HG03571 (cell line): ENCODE measurements around the gene FGD5.

Experiments
- ATAC-seq: cut with Tn5 transposase; IDR thresholded peaks from one replicate; pipeline ENCODE4 v1.9.1; 2021; ENCODE audit not compliant: unreplicated experiment

FGD5 gene, protein sequence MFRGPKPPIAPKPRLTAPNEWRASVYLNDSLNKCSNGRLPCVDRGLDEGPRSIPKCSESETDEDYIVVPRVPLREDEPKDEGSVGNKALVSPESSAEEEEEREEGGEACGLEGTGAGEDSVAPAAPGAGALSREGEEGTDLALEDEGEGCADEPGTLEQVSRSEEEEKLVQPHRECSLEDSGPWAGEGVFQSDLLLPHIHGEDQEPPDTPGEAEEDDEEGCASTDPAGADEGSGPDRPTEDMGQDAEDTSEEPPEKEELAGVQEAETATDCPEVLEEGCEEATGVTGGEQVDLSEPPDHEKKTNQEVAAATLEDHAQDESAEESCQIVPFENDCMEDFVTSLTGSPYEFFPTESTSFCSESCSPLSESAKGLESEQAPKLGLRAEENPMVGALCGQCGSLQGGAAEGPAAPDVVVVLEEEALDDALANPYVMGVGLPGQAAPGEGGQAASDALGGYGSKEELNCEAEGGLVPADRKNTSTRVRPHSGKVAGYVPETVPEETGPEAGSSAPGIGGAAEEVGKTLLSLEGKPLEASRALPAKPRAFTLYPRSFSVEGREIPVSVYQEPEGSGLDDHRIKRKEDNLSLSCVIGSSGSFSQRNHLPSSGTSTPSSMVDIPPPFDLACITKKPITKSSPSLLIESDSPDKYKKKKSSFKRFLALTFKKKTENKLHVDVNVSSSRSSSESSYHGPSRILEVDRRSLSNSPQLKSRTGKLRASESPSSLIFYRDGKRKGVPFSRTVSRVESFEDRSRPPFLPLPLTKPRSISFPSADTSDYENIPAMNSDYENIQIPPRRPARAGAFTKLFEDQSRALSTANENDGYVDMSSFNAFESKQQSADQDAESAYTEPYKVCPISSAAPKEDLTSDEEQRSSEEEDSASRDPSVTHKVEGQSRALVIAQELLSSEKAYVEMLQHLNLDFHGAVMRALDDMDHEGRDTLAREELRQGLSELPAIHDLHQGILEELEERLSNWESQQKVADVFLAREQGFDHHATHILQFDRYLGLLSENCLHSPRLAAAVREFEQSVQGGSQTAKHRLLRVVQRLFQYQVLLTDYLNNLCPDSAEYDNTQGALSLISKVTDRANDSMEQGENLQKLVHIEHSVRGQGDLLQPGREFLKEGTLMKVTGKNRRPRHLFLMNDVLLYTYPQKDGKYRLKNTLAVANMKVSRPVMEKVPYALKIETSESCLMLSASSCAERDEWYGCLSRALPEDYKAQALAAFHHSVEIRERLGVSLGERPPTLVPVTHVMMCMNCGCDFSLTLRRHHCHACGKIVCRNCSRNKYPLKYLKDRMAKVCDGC (N-terminal part only)

DNA sequence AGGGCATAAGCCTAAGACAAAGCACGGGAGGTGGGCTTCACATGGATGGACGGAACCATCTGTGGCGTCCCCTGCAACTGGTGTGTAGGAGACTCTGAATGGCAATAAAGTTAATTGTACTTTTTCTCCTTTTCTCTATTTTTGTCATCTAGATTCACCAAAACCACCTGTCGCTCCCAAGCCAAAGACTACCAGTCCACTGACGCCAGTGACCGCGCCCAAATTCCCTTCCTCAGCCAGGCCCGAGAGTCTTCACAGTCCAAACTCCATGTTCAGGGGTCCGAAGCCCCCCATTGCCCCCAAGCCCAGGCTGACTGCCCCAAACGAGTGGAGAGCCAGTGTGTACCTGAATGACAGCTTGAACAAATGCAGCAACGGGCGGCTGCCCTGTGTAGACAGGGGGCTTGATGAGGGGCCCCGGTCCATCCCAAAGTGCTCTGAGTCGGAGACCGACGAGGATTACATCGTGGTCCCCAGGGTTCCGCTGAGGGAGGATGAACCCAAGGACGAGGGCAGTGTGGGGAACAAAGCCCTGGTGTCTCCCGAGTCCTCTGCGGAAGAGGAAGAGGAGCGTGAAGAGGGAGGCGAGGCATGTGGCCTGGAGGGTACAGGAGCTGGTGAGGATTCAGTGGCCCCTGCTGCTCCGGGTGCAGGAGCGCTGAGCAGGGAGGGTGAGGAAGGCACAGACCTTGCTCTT, at the start of gene FGD5:
Gene FGD5, plus strand, starts transcription at position 159 of the 697 bp plus-strand sequence. Its CDS starts 110 bp downstream, at position 269.
- ATAC-seq, result no peak

DNA sequence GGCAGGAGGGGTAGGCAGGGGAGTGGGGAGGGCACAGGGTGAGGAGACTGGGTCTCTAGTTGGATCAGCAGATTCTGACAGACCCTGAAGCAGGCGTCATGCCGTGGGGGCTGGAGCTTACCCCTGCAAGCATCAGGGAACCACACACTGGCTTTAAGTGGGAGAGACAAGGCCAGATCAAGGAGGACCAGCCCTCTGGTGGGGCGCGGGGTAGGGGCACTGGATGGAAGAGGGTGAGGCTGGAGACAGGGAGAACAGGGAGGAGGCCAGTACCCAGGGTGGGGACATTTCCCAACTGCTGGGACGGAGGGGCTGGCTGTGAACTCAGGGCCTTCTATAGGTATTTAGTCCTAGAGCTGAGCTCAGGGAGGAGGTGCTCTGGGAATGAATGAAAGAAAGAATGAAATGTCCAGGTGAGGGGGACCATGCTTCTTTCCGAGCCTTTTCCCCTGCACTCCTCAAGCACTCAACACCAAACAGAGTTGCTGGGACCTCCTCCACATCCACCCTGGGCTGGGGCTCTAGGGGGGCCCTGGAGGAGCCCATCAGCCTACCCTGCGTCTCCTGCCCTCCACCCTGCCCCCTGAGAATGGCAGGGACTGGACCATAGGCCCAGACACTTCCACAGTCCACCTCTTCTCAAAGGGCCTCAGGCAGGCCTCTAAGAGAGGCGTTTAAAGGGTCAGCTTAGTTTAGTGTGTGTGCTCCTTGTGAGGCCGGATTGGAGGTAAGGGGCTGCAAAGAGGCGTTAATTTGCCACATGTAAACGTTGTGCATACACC, 49.0 kb upstream of the FGD5 start:
- no peak for ATAC-seq

DNA sequence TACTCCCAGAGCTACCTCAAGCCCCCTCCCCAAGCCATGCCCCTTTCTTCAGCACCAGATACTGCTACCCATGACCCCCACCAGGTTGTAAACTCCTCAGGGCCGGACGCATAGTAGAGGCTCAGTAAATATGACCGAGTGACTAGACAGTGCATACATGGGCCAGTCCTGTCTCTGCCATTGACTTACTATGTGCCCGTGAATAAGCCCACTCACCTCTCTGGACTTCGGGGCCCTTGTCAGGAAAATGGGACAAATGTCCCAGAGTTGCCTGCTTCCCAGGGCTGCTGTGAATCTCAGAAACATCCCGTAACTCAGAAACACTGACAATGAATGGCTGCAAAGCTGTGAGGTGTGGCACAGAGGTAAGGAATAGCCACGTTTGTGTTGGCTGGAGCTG, 48.2 kb upstream of the FGD5 start:
- no peak for ATAC-seq

DNA sequence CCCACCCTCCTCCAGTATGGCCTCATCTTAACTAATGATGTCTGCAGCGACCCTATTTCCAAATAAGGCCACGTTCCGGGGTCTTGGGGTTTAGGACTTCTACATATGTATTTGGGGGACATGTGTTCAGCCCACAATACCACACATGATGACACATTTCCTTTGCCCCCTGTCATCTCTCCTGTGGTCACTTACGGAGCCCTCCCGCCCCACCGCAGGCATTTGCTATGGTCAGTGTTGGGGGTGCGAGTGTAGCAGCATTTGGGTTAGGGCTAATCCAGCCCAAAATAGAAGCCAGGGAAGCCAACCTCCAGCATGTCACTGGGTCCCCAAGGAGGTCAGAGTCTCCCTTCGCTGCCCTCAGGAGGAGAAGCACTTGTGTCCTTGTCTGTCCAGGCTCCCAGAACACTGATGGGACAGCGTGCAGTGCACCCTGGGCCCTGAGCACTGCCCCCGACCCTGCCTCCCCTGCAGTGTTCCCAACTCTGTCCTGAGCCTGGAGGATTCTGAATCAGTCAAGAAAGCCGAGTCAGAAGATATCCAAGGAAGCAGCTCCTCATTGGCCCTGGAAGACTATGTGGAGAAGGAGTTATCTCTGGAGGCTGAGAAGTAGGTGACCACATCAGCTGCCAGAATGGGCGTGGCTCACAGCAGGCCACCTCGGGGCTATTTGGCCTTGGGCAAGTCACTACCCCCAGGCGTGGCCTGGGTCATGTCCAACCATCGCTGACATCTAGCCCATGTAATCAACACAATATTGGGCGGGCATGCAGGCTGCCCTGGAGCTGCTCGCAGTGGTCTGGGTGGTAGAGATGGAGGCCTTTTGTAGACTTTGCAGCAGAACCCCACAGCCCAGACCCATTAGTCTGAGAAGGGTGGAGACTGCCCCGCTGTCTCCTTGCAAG, 46.9 kb upstream of the FGD5 start:
- ATAC-seq, result no peak

DNA sequence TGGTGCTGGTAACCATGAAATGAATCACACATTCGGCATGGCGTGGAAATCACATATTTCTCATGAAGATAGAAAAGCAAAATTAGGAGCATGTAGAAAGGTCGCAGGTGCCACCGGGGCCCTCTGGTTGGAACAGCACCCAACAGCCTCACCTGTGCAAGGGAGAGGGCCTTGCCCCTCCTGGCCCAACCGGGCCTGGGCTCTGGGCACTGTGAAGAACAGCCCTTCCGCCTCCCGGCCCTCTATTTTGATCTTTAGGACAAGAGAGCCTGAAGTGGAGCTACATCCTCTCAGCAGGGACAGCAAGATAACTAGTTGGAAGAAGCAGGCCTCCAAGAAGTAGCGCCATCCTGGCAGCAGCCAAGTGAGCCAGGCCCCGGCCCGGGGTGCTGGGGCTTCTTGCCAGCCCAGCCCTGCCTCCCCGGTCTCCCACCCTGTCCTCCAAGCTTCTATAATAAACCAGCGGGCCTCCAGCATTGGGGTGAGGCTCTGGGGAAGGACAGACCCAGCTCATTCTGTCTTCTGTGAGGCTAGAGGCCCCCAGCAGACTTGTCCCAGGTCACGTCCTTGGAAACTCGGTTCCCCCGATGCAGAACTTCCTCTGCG, 46.1 kb upstream of the FGD5 start:
- no peak for ATAC-seq

DNA sequence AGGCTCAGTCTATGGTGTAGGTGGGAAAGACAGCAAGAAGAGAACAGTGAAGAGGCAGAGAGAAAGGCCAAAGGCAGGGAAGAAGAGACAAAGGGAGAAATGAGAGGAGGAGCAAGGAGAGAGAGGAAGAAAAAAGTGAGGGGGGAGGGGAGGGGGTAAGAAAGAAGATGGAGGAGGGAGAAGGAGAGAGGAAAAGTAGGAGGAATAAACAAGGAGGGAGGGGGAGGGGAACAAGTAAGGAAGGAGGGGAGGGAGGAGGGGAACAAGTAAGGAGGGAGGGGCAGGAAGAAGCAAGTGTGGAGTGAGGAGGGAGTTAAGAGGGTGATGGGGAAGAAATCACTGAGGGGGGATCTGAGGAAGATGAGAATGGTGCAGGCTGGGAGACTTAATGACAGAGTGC, 45.5 kb upstream of the FGD5 start:
- no peak for ATAC-seq

DNA sequence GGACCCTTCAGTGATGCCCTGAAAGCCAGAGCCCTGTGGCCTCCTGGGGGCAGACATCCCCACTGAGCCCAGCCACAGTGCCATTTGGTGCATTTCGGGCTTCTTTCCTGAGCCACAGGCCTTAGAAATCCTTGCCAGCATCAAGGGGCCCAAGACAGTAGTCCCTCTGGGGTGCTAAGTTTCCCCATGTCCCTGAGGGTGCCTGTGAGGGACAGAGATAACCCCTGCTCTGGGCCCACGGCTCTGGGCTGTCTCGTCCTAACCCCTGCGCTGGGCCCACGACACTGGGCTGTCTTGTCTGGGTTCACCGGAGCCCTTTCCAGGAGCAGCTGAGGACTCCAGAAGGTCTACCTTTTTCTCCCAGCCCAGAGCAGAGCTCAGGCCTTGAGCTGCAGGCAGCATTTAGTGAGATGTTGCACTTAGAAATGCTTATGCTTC, 45.1 kb upstream of the FGD5 start:
- no peak for ATAC-seq

DNA sequence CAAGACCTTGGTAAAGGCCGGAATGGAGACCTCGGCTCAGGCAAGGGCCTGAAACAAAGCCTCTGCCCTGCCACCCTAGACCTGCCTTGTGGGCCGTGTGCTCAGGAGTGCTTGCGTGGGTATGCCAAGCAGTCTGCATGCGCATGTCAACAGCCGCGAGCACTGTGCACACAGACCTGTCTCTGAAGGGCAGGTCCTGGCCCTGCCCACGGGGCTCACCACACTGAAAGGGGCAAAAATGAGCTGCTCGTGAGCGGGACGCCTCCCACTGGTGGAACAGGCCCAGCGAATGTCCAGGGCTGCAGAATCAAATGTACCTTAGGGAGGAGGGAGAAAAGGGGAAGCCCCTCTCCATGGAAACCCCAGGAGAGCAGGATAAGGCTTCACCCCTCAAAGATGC, 44.3 kb upstream of the FGD5 start:
- ATAC-seq, result no peak

DNA sequence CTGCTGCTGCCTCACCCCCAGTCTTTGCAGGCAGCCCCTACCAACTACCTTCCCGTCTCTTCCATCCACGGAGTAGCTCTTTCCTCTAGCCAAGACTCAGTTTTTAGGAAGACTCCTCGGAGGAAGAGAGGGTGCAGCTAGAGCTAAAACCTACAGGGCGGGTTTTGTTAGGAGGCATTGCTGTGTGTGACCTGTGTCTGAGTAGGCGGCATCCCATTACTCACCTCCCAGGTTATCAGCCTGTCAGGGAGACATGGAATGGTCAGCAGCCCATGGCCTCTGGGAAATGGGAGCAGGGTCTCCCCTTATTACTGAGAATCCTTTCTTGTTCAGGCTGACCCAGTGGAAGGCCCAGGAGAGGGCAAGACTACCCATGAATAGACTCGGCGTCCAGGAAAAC, 43.8 kb upstream of the FGD5 start:
- ATAC-seq, result no peak

DNA sequence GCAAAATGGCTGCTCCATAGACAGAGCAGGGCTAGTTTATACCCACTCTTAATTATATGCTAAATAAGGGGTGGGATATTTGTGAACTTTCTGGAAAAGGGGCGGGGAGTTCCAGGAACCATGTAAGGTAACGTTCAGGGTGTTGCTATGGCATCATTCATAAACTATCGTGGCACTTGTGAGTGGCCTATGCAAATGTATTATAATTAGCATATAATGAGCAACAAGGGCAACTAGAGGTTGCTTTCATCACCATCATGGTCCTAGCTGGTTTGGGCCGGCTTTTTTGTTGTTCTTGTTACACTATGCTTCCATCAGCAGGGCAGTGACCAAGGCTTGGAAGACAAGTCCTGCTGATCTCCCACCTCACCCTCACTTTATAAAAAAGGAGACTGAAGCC, 43.2 kb upstream of the FGD5 start:
- no peak for ATAC-seq

DNA sequence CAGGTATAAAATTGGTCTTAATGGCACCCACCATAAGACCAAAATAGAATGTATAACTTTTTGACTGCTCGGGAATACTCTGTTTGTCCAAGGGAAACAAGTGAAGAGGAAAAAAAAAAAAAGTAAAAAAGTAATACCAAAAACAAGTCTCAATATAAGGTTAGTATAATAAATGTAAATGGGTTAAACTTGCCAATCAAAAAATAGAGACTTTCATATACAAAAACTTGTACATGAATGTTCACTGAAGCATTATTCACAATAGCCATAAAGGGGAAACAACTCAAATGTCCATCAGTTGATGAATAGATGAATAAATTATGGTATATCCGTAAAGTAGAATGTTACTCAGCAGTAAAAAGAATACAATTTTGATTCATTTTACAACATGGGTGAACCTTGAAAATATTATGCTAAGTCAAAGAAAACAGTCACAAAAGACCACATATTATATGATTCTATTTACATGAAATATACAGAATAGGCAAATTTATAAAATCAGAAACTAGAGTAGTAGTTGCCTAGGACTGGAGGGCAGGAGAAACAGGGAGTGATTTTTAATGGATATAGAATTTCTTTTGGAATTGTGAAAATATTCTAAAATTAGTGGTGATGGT, 39.6 kb upstream of the FGD5 start:
- ATAC-seq, result no peak

DNA sequence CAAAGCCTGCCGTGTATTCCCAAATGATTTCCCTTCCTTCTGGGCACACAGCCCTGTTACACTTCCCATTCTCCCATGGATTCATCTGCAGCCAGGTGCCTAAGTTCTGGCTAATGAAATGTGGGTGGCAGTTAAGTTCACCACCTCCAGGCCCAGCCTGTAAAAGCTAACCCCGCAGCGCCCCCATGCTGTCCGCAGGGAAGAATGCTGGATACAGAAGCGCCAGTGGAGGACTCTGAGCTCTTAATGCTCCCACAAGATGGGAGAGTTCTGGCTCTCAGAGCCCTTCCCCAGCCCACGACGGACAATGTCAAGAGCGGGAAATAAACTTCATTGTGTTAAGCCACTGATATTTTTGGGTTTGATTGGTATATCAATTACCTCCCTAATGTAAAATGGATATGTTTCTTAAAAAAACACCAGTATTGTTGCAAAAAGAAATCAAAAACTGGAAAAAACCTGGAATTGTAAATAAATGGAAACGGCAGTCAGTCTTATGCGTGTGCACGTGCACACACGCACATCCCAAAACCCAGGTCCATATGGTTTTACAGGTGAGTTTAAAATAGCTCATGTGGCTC, 37.7 kb upstream of the FGD5 start:
- no peak for ATAC-seq

DNA sequence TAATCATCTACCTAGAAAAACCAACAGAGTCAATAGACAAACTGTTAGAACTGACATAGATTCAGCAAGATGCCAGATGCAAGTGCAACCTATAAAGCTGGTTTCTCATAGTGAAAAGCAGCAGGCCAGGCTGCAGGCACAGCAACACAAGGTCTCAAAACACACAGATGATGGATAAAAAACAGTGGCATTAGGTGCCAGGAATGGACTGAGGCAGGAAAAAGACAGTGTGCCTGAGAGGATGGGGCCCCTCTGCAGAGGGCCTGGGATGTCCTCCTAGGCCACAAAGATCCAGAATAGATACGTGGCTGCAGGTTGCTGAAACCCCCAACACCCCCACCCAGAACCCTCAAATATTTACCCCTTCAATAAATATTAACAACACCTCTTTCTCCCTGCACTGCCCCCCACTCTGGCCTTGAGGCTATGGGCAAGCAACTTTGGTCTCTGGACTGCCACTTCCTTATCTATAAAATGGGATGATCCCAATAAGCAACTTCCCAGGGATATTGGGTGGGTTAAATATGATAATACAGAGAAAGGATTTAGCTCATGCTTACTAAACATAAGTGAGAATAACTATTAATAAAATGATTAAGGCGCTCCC, 35.2 kb upstream of the FGD5 start:
- ATAC-seq, result no peak

DNA sequence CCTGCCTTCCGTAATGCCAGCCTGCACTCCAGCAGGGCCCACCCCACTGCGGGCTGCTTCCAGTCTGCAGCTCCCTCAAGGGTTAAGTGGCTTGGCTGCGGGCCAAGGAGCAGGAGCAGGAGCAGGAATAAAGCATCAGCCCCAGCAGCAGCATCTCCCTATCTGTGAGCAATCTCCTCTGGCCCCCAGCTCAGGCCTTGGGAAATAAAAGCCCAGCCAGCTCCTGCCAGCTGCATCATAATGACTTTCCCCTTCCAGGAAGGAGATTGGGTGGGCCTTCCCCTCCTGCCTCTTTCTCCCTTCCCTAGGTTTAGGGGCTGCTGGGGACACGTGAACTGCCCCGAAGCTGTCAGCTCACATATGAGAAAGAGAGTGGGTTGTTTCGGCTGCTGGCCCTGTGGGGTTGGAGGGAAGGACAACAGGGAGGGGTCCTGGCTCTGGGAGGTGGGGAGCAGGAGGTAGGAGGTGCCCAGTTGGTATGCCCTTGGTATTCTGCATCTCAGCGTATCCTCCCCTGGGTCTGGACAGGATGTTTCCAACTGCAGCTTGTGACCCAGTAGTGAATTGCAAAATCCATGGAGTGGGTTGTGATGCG, 34.6 kb upstream of the FGD5 start:
- no peak for ATAC-seq

DNA sequence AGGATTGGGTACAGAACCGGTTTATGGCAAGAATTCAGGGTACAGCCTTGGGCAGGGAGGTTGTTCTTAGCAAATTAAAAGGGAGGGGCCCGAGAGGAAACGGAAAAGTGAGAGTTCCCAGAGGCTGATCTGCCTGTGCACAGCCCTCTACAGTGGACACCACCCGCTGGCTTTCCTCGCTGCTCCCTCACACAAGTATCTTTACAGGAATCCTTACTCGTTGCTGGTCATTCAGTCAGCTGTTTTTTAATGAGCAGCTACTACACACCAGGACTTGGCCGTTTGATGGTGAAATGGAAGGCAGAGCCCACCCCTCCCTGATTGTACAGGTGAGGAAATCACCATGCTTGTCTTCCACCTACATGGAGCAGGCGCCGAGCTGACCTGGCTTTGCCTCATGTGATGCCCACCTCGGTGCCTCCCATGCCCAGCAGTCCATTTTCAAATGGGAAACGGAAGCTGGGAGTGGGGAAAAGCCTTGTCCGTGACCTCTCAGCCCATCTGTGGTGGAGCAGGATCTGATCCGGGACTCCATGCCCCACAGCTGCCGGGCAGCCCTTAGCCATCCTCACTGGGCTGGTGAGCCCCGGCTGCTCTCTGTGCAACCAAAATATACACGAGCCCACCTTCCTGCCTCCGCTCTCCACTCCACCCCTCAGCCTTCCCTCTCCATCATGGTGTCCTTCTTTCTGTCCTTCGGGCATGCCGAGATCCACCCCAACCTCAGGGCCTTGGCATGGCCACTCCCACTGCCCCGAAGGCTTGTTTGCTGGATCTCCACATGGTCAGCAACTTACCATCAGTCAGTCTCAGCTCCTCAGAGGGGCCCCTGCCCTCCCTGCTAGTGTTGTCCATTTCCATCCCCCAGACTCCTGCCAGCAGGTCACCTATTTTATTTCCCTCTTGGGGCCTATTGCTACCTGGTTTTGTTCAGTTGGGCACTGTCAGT, 33.3 kb upstream of the FGD5 start:
- no peak for ATAC-seq

DNA sequence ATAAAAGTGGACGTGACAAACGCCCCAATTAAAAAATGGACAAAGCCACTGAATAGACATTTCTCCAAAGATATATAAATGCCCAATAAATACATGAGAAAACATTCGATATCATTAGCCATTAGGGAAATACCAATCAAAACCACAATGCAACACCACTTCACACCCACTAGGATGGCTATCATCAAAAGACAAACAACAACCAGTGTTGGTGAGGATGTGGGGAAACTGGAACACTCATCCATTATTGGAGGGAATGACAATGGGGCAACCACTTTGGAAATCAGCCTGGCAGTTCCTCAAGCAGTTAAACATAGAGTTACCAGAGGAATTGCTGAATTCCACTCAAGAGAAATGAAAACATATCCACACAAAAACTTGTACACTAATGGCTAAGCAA, 32.4 kb upstream of the FGD5 start:
- ATAC-seq, result no peak
